Measurements from ENCODE around the gene LYZL2. TPM values are rescaled to one million over a fixed set of nuclear protein-coding genes. Genes with fewer than 3 reads are reported as not detected.
"Not testable (repeated sequence)": the region's sequence is repeated elsewhere in the genome, so short reads cannot be mapped to it uniquely, and the experiment has no call there.

Gene LYZL2
- polyA plus RNA-seq, 1 donor from 2014 or later, result not detected

GRCh38 chr10:30594077-30594476 lies 35.5 kb downstream of the LYZL2 start:
- no peak overlapping the region for H2AFZ ChIP-seq (ENCODE audit: low read depth, low read length)
- no peak overlapping the region for H3K9ac ChIP-seq (ENCODE audit: low read length)
- H3K79me2 ChIP-seq (replicated peaks; ENCODE audit: insufficient read depth, low read length), result no peaks in the 10 kb centered on the region
- H3K4me2 ChIP-seq (ENCODE audit: low read length), result no peak overlapping the region
- no peak for TF ChIP-seq REST (IDR thresholded peaks at IDR 0.05; ENCODE audit: borderline replicate concordance)
- TF ChIP-seq EZH2 (IDR thresholded peaks at IDR 0.05; ENCODE audit: borderline replicate concordance, insufficient read depth, low read length, poor library complexity, severe bottlenecking), result no peak
- TF ChIP-seq SMC3 (conservative IDR thresholded peaks at IDR 0.05; ENCODE audit: poor library complexity), result no peak
- no peak for TF ChIP-seq TAF1 (IDR thresholded peaks at IDR 0.05; ENCODE audit: low read depth)
- no peak for TF ChIP-seq RAD21 (conservative IDR thresholded peaks at IDR 0.05)
- no peak for TF ChIP-seq EP300 (conservative IDR thresholded peaks at IDR 0.05; ENCODE audit: poor library complexity, severe bottlenecking)
- no peak for TF ChIP-seq MXI1 (conservative IDR thresholded peaks at IDR 0.05; ENCODE audit: poor library complexity, severe bottlenecking)
- TF ChIP-seq POLR2AphosphoS5 (IDR thresholded peaks at IDR 0.05), result no peak
- TF ChIP-seq CTCF (IDR thresholded peaks at IDR 0.05; ENCODE audit: poor library complexity, severe bottlenecking), result no peak
- no peaks in the 10 kb centered on the region for H3K36me3 ChIP-seq (ENCODE audit: insufficient read depth, low read length)
- H4K20me1 ChIP-seq (ENCODE audit: insufficient read depth), result no peaks in the 10 kb centered on the region
- H3K27me3 ChIP-seq (ENCODE audit: insufficient read depth, low read depth, low read length), result no peaks in the 10 kb centered on the region
- H3K9me2 ChIP-seq (ENCODE audit: insufficient read depth, low read length), result no peaks in the 10 kb centered on the region
- no peak overlapping the region for H3K27ac ChIP-seq (ENCODE audit: low read length)
- H3K4me3 ChIP-seq (ENCODE audit: low read length), result no peak overlapping the region
- H3F3A ChIP-seq (ENCODE audit: insufficient read depth, low read length, poor library complexity, severe bottlenecking), result no peaks in the 10 kb centered on the region
- no peaks in the 10 kb centered on the region for H3K9me3 ChIP-seq (ENCODE audit: low read length)

GRCh38 chr10:30592770-30593169 lies 36.8 kb downstream of the LYZL2 start:
- not testable (repeated sequence) for H3K36me3 ChIP-seq (ENCODE audit: insufficient read depth, low read length); H3K27me3 ChIP-seq (ENCODE audit: insufficient read depth, low read depth, low read length); H3K4me2 ChIP-seq (ENCODE audit: low read length); H3K4me3 ChIP-seq (ENCODE audit: low read length); H3K9ac ChIP-seq (ENCODE audit: low read length); H3F3A ChIP-seq (ENCODE audit: insufficient read depth, low read length, poor library complexity, severe bottlenecking); H3K79me2 ChIP-seq (replicated peaks; ENCODE audit: insufficient read depth, low read length); H3K27ac ChIP-seq (ENCODE audit: low read length); H2AFZ ChIP-seq (ENCODE audit: low read depth, low read length); H3K9me2 ChIP-seq (ENCODE audit: insufficient read depth, low read length); H4K20me1 ChIP-seq (ENCODE audit: insufficient read depth); H3K9me3 ChIP-seq (ENCODE audit: low read length)

- Histone ChIP-seq H3K9me2 (ENCODE audit: insufficient read depth, low read length) (no peaks in the 10 kb centered on the region), H2AFZ (ENCODE audit: low read depth, low read length) (no peak overlapping the region), H3K27ac (ENCODE audit: low read length) (no peak overlapping the region), H3K9ac (ENCODE audit: low read length) (no peak overlapping the region), H3F3A (ENCODE audit: insufficient read depth, low read length, poor library complexity, severe bottlenecking) (no peaks in the 10 kb centered on the region), H3K79me2 (replicated peaks; ENCODE audit: insufficient read depth, low read length) (no peaks in the 10 kb centered on the region), H3K9me3 (ENCODE audit: low read length) (no peaks in the 10 kb centered on the region), H3K36me3 (ENCODE audit: insufficient read depth, low read length) (no peaks in the 10 kb centered on the region), H4K20me1 (ENCODE audit: insufficient read depth) (no peaks in the 10 kb centered on the region), H3K4me3 (ENCODE audit: low read length) (no peak overlapping the region), H3K27me3 (ENCODE audit: insufficient read depth, low read depth, low read length) (no peaks in the 10 kb centered on the region), H3K4me2 (ENCODE audit: low read length) (no peak overlapping the region)
- TF ChIP-seq POLR2AphosphoS5 (IDR thresholded peaks at IDR 0.05), result no peak
- peak; percentile 89 for TF ChIP-seq CTCF (IDR thresholded peaks at IDR 0.05; ENCODE audit: poor library complexity, severe bottlenecking)
- peak; percentile 90 for TF ChIP-seq RAD21 (conservative IDR thresholded peaks at IDR 0.05)
- TF ChIP-seq SMC3 (conservative IDR thresholded peaks at IDR 0.05; ENCODE audit: poor library complexity), result peak; percentile 84
- no peak for TF ChIP-seq TAF1 (IDR thresholded peaks at IDR 0.05; ENCODE audit: low read depth)
Observed at GRCh38 chr10:30591249-30591670, 38.3 kb downstream of the LYZL2 start.

All from neural cell (in vitro differentiated cells).